Fibroblast of pulmonary artery (primary cell): ENCODE data around the gene GPR34.

Experiments
- DNase-seq: peaks from one replicate; pipeline ENCODE4 v3.0.0-alpha.2; 2010; ENCODE audit warnings: low read depth
- H3K4me3 ChIP-seq: replicated peaks from 2 replicates; pipeline ENCODE4 v1.5.1; 2011; ENCODE audit warnings: low read depth, mild to moderate bottlenecking, control low read depth, low read length, moderate library complexity
- CTCF ChIP-seq: IDR thresholded peaks from 2 replicates; pipeline ENCODE4 v1.5.1; 2011; ENCODE audit warnings: mild to moderate bottlenecking, control low read depth, low read length, inconsistent platforms; ENCODE audit errors: missing control alignments

GPR34 gene

GRCh38 chrX:41720125-41720779 is 31.5 kb downstream of the GPR34 start:
- TF ChIP-seq CTCF: no peak
- peak; percentile 6 for DNase-seq
- H3K4me3 ChIP-seq: no peak overlapping the region

- TF ChIP-seq CTCF: no peak
Measured at GRCh38 chrX:41721590-41721989, 32.8 kb downstream of the GPR34 start.

GRCh38 chrX:41722214-41722613 is 33.4 kb downstream of the GPR34 start:
- H3K4me3 ChIP-seq: no peak overlapping the region
- no peak for DNase-seq
- TF ChIP-seq CTCF: no peak

More at GRCh38 chrX:41721590-41721989, 32.8 kb downstream of the GPR34 start:
- H3K4me3 ChIP-seq: no peak overlapping the region
- DNase-seq: no peak

- no peak for TF ChIP-seq CTCF
- H3K4me3 ChIP-seq: no peak overlapping the region
- DNase-seq: peak; percentile 59
Measured at GRCh38 chrX:41722816-41723618, 34.2 kb downstream of the GPR34 start.

- no peak within 1 kb of the TSS for H3K4me3 ChIP-seq
- TF ChIP-seq CTCF: no peak
- no peak for DNase-seq
Measured at GRCh38 chrX:41723826-41724225, 35.1 kb downstream of the GPR34 start, which contains the start of gene GPR82. Gene GPR82 (plus strand): TSS chrX:41724181. CDS start chrX:41727027, 2,846 bp downstream.

- no peak for TF ChIP-seq CTCF
- H3K4me3 ChIP-seq: no peak overlapping the region
- no peak for DNase-seq
Measured at GRCh38 chrX:41728125-41728524, 39.4 kb downstream of the GPR34 start.
